Adrenal gland (tissue), 12 donors: ENCODE results near the gene MS4A5. TPM values are rescaled to one million over a fixed set of nuclear protein-coding genes. Genes with fewer than 3 reads are reported as not detected.

Source experiments
- DNase-seq, 7 donors: peaks; one replicate each; pipeline ENCODE4 v3.0.0-alpha.2; 2019 to 2020
- H3K27ac ChIP-seq, 5 donors: fragments of 200-600 bp; sonication (generic) in 4 of 5; 1 replicate in 3 of 5; 2 replicates in 2 of 5; pipeline versions ENCODE4 v1.5.1 to v1.8.0; 2016 to 2020; ENCODE audit warnings: mild to moderate bottlenecking in 1 of 5
- H3K27me3 ChIP-seq: fragments of 200-600 bp; 2 replicates; pipeline ENCODE4 v1.8.0; 2021
- H3K36me3 ChIP-seq, 2 donors: fragments of 200-600 bp; replicated peaks in 1 of 2; 1 replicate in 1 of 2; 2 replicates in 1 of 2; pipeline versions ENCODE4 v1.5.1 to v1.8.0; 2018 to 2022
- H3K4me1 ChIP-seq, 2 donors: fragments of 200-600 bp; replicated peaks in 1 of 2; 1 replicate in 1 of 2; 2 replicates in 1 of 2; pipeline versions ENCODE4 v1.5.1 to v1.8.0; 2018 to 2021
- H3K4me3 ChIP-seq, 4 donors: fragments of 200-600 bp; sonication (generic) in 3 of 4; one replicate each; pipeline ENCODE4 v1.5.1; 2016 to 2018
- H3K9me3 ChIP-seq, 3 donors: fragments of 200-600 bp; sonication (generic) in 1 of 3; replicated peaks in 1 of 3; 1 replicate in 2 of 3; 2 replicates in 1 of 3; pipeline versions ENCODE4 v1.5.1 to v1.8.0; 2016 to 2021
- POLR2A ChIP-seq, 2 donors: fragments of 450-650 bp; IDR thresholded peaks; one replicate each; pipeline ENCODE4 v1.6.1; 2017; ENCODE audit warnings: antibody characterized with exemption in 2 of 2, mild to moderate bottlenecking in 2 of 2, moderate library complexity in 1 of 2
- WGBS, 4 donors: extraction: QIAGEN DNeasy Blood & Tissue Kit in 2 of 4; methylation state at CpG; one replicate each; pipeline versions ENCODE4 v1.1.5 to v1.1.7; 2013 to 2017; 5-methylcytosine and 5-hydroxymethylcytosine counted together
- intact Hi-C, 2 donors: fragments of 100-400 bp; cut with DNase I; formaldehyde crosslinking; loops; one replicate each; pipeline versions ENCODE4 v1.14.1 to v1.15.0; 2022 to 2023
- polyA plus RNA-seq, 3 donors: library from polyadenylated mRNA; stranded (reverse); fragments of 200-250 nt in 2 of 3; fragments of 350-450 nt in 1 of 3; fragmentation: Illumina TruSeq in 1 of 3; extraction: RNeasy Lipid Tissue Mini Kit (QIAGEN cat#74804) in 1 of 3; gene quantifications; one replicate each; pipeline ENCODE4 v1.2.3, GENCODE V29; 2013 to 2014
- total RNA-seq, 9 donors: library from RNA; depleted of rRNA in 4 of 9; stranded (reverse); fragments of >200 nt in 4 of 9; fragments of 120-200 nt in 1 of 9; fragmentation: NEBNext Ultra II Directional in 1 of 9; extraction: Animal tissue kit (Norgen Biotek cat#: 25700) in 1 of 9; gene quantifications; one replicate each; pipeline versions ENCODE4 v1.1.0 to v1.2.4, GENCODE V29; 2013 to 2023
- TF ChIP-seq, protein P1 (sequence below), 6 experiments: fragments of 450-650 bp in 4 of 6; fragments of 200-600 bp in 2 of 6; sonication (generic) in 1 of 6; IDR thresholded peaks; 1 replicate in 5 of 6; 2 replicates in 1 of 6; pipeline versions ENCODE4 v1.5.1 to v1.8.0; 2016 to 2021; ENCODE audit warnings: antibody characterized with exemption in 6 of 6, mild to moderate bottlenecking in 2 of 6, moderate library complexity in 1 of 6
- donor health status: healthy with polysubstance abuse.
- donor health status: Bipolar disorder and iron deficiency.
- donor health status: DM: yes; HTN: yes; CAD: no.
- donor health status: DM: no; HTN: no; CAD: no.
- donor health status: DM: no; HTN: no; CAD: no.
- donor health status: DM: yes; HTN: yes; CAD: no.

The MS4A5 gene
- total and polyA plus RNA-seq, 12 donors, result not detected

DNA sequence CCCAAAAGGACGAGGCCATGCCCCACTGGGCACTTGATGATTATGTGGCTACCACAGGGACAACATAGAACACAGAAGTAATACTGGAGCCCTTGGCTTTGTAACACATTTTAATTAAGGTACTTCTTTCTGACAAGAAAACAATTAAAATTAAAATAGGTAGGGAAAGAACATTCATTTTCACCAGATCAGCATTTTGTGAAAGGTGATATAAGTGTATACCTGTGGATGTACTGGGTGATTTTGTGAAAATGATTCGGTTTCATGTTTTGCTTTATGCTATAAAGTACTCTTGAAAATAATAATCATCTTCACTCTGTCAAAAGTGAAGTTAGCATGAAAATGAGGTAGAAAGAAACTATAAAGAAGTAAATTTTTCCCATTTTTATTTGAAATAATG lies 64.1 kb downstream of the MS4A5 start:
- no peak for TF ChIP-seq POLR2A (IDR thresholded peaks at IDR 0.05)
- TF ChIP-seq, protein P1, sequence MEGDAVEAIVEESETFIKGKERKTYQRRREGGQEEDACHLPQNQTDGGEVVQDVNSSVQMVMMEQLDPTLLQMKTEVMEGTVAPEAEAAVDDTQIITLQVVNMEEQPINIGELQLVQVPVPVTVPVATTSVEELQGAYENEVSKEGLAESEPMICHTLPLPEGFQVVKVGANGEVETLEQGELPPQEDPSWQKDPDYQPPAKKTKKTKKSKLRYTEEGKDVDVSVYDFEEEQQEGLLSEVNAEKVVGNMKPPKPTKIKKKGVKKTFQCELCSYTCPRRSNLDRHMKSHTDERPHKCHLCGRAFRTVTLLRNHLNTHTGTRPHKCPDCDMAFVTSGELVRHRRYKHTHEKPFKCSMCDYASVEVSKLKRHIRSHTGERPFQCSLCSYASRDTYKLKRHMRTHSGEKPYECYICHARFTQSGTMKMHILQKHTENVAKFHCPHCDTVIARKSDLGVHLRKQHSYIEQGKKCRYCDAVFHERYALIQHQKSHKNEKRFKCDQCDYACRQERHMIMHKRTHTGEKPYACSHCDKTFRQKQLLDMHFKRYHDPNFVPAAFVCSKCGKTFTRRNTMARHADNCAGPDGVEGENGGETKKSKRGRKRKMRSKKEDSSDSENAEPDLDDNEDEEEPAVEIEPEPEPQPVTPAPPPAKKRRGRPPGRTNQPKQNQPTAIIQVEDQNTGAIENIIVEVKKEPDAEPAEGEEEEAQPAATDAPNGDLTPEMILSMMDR (IDR thresholded peaks at IDR 0.05), result no peak
- Histone ChIP-seq H3K4me1 (no peaks in the 10 kb centered on the region), H3K36me3 (no peaks in the 10 kb centered on the region), H3K4me3 (no peak overlapping the region), H3K9me3 (no peaks in the 10 kb centered on the region), H3K27ac (no peak overlapping the region), H3K27me3 (no peaks in the 10 kb centered on the region)
- WGBS, 4 donors, result 77 to 83% (median 81%) methylated on average over 2 of the region's 2 CpGs
- intact Hi-C loops, result no loop called here
- no peak for DNase-seq

Other genes with a start within 250 kb of the MS4A5 start
- gene MS4A6A, start 246.5 kb upstream of the MS4A5 start, total RNA-seq, result 100 to 1,000 TPM in 6 of 9 donors, 10 to 100 TPM in 3; 28.6 to 204 (median 150) TPM
- gene MS4A6A, start 246.5 kb upstream of the MS4A5 start, polyA plus RNA-seq, result 100 to 1,000 TPM in 1 of 3 donors, 10 to 100 TPM in 2; 49.7 to 114 (median 57.1) TPM
- gene MS4A4E, start 186.4 kb upstream of the MS4A5 start, total RNA-seq, result 1 to 10 TPM in 6 of 9 donors, under 1 TPM in 2, not detected in 1; 0.94 to 7.2 (median 3.1) TPM
- gene MS4A4E, start 186.4 kb upstream of the MS4A5 start, polyA plus RNA-seq, result 1 to 10 TPM in 2 of 3 donors, not detected in 1; 1.1 to 2.6 TPM
- 100 to 1,000 TPM in 1 of 9 donors, 10 to 100 TPM in 7, 1 to 10 TPM in 1; 4.0 to 120 (median 65.8) TPM for gene MS4A4A, start 148.9 kb upstream of the MS4A5 start, total RNA-seq
- 10 to 100 TPM; 19.2 to 33.4 (median 21.8) TPM for gene MS4A4A, start 148.9 kb upstream of the MS4A5 start, polyA plus RNA-seq
- gene MS4A6E, start 102.3 kb upstream of the MS4A5 start, total RNA-seq, result not detected
- 10 to 100 TPM in 1 of 3 donors, not detected in 2; 11.2 TPM for gene MS4A6E, start 102.3 kb upstream of the MS4A5 start, polyA plus RNA-seq
- gene MS4A7, start 51.0 kb upstream of the MS4A5 start, total RNA-seq, result 100 to 1,000 TPM in 1 of 9 donors, 10 to 100 TPM in 7, 1 to 10 TPM in 1; 7.8 to 131 (median 74.4) TPM
- gene MS4A7, start 51.0 kb upstream of the MS4A5 start, polyA plus RNA-seq, result 10 to 100 TPM; 17.5 to 38.1 (median 18.9) TPM
- 1 to 10 TPM in 7 of 9 donors, under 1 TPM in 2; 0.44 to 4.4 (median 1.8) TPM for gene MS4A14, start 33.1 kb upstream of the MS4A5 start, total RNA-seq
- gene MS4A14, start 33.1 kb upstream of the MS4A5 start, polyA plus RNA-seq, result 1 to 10 TPM; 1.5 to 6.0 (median 4.9) TPM
- 1 to 10 TPM in 1 of 9 donors, under 1 TPM in 6, not detected in 2; 0.07 to 1.0 (median 0.54) TPM for gene MS4A1, start 26.3 kb downstream of the MS4A5 start, total RNA-seq
- under 1 TPM; 0.30 to 0.71 (median 0.40) TPM for gene MS4A1, start 26.3 kb downstream of the MS4A5 start, polyA plus RNA-seq
- not detected for gene MS4A12, start 63.2 kb downstream of the MS4A5 start, total RNA-seq
- not detected for gene MS4A12, start 63.2 kb downstream of the MS4A5 start, polyA plus RNA-seq
- not detected for gene MS4A13, start 85.8 kb downstream of the MS4A5 start, total RNA-seq
- gene MS4A13, start 85.8 kb downstream of the MS4A5 start, polyA plus RNA-seq, result not detected